MM.1S (cell line): ENCODE measurements around the gene DLEC1.

Source experiments
- EZH2 ChIP-seq: fragments of 300-600 bp; sonication (generic); optimal IDR thresholded peaks from 2 replicates; pipeline ENCODE3; 2017; ENCODE audit warnings: low read depth, mild to moderate bottlenecking, antibody characterized with exemption, low read length, mixed read lengths
- TF ChIP-seq, protein P1 (sequence below): fragments of 300-600 bp; sonication (generic); IDR thresholded peaks from 2 replicates; pipeline ENCODE4 v1.5.1; 2016; ENCODE audit warnings: antibody characterized with exemption, low read length, mixed read lengths

DNA sequence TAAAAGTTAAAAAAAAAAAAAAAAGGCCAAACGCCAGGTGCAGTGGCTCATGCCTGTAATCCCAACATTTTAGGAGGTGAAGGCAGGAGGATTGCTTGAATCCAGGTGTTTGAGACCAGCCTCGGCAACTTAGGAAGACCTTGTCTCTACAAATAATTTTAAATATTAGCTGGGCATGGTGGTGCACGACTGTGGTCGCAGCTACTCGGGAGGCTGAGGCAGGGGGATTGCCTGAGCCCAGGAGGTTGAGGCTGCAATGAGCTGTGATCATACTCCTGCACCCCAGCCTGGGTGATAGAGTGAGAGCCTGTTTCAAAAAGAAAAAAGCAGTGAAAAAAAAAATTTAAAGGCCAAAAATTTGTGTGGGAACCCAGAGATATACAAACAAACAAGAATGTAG, 2.7 kb upstream of the DLEC1 start:
- TF ChIP-seq, protein P1, sequence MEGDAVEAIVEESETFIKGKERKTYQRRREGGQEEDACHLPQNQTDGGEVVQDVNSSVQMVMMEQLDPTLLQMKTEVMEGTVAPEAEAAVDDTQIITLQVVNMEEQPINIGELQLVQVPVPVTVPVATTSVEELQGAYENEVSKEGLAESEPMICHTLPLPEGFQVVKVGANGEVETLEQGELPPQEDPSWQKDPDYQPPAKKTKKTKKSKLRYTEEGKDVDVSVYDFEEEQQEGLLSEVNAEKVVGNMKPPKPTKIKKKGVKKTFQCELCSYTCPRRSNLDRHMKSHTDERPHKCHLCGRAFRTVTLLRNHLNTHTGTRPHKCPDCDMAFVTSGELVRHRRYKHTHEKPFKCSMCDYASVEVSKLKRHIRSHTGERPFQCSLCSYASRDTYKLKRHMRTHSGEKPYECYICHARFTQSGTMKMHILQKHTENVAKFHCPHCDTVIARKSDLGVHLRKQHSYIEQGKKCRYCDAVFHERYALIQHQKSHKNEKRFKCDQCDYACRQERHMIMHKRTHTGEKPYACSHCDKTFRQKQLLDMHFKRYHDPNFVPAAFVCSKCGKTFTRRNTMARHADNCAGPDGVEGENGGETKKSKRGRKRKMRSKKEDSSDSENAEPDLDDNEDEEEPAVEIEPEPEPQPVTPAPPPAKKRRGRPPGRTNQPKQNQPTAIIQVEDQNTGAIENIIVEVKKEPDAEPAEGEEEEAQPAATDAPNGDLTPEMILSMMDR, result no peak
- no peak for TF ChIP-seq EZH2
